Liver (tissue), 3 donors: ENCODE data around the gene THOC7.

Source experiments
- ATF3 ChIP-seq: IDR thresholded peaks from 2 replicates; pipeline ENCODE4 v1.6.1; 2016; ENCODE audit warnings: antibody characterized with exemption
- CTCF ChIP-seq: fragments of 150-350 bp; IDR thresholded peaks from 2 replicates; pipeline ENCODE4 v1.5.1; 2017; ENCODE audit warnings: improper control_type of control experiment, low read depth, low read length; ENCODE audit not compliant: missing input control
- HNF4A ChIP-seq, 2 donors: conservative IDR thresholded peaks; 2 replicates each; pipeline ENCODE4 v1.6.1; 2016; ENCODE audit warnings: antibody characterized with exemption in 2 of 2, mild to moderate bottlenecking in 2 of 2
- RAD21 ChIP-seq, 2 donors: IDR thresholded peaks; 2 replicates each; pipeline ENCODE4 v1.6.1; 2016; ENCODE audit warnings: antibody characterized with exemption in 2 of 2, mild to moderate bottlenecking in 2 of 2
- SP1 ChIP-seq: IDR thresholded peaks from 2 replicates; pipeline ENCODE4 v1.6.1; 2018; ENCODE audit warnings: antibody characterized with exemption, mild to moderate bottlenecking
- TAF1 ChIP-seq: conservative IDR thresholded peaks from 2 replicates; pipeline ENCODE4 v1.6.1; 2016; ENCODE audit warnings: antibody characterized with exemption, mild to moderate bottlenecking
- ZBTB33 ChIP-seq: IDR thresholded peaks from 2 replicates; pipeline ENCODE4 v1.6.1; 2016; ENCODE audit warnings: antibody characterized with exemption
- donor health status: healthy.
- donor health status: healthy.

GRCh38 chr3:63817225-63817624 is 46.4 kb downstream of the THOC7 start:
- TF ChIP-seq HNF4A (conservative IDR thresholded peaks at IDR 0.05) (no peak), RAD21 (IDR thresholded peaks at IDR 0.05) (no peak), SP1 (no peak), ATF3 (no peak), ZBTB33 (no peak), CTCF (no peak), TAF1 (no peak)
